ENCODE results near the gene KBTBD4. TPM values are rescaled to one million over a fixed set of nuclear protein-coding genes. Genes with fewer than 3 reads are reported as not detected.

KBTBD4 gene
- total RNA-seq, 2 donors from 2014 or later, result 3.6 to 6.7 TPM

- no peak for TF ChIP-seq CTCF (IDR thresholded peaks at IDR 0.05)
- TF ChIP-seq POLR2A (IDR thresholded peaks at IDR 0.05), result no peak
- Histone ChIP-seq H3K27me3 (peaks cover 0 to 10% of the 10 kb centered on the region in 2 donors), H3K4me1 (no peaks in the 10 kb centered on the region), H3K36me3 (replicated peaks in 1 of 2; ENCODE audit: insufficient read depth in 1 of 2, low read depth in 2 of 2) (peaks cover 12 to 24% of the 10 kb centered on the region in 2 donors), H3K27ac (no peak within 1 kb of the TSS), H3K9me3 (no peaks in the 10 kb centered on the region), H3K4me3 (no peak within 1 kb of the TSS)
- 58 to 66% methylated on average over 7 to 11 of the region's 12 CpGs for WGBS, 2 donors
- intact Hi-C loops (cut with DNase I), result no loop called here
- no peak for DNase-seq
- ATAC-seq, result no peak
These were observed 7.5 kb upstream of the KBTBD4 start, which contains the start of gene FAM180B for GRCh38 chr11:47586098-47586855. Gene FAM180B (plus strand): TSS chr11:47586678. CDS start chr11:47586769, 91 bp downstream.

GRCh38 chr11:47583844-47584243, 5.1 kb upstream of the KBTBD4 start:
- Histone ChIP-seq H3K36me3 (replicated peaks in 1 of 2; ENCODE audit: insufficient read depth in 1 of 2, low read depth in 2 of 2) (peaks cover 13 to 26% of the 10 kb centered on the region in 2 donors), H3K9me3 (no peaks in the 10 kb centered on the region), H3K27ac (no peak overlapping the region), H3K4me3 (no peak overlapping the region), H3K4me1 (peaks cover 11% of the 10 kb centered on the region), H3K27me3 (no peaks in the 10 kb centered on the region)
- intact Hi-C loops (cut with DNase I), result no loop called here
- 91 to 93% methylated on average over 5 of the region's 5 CpGs for WGBS, 2 donors
- TF ChIP-seq POLR2A (IDR thresholded peaks at IDR 0.05), result no peak
- no peak for TF ChIP-seq CTCF (IDR thresholded peaks at IDR 0.05)
- DNase-seq (no peak), ATAC-seq (no peak)

- peaks cover 20% of the 10 kb centered on the region for H3K4me1 ChIP-seq
- 71 to 73% methylated on average over 12 to 13 of the region's 13 CpGs for WGBS, 2 donors
- H3K27me3 ChIP-seq, result no peaks in the 10 kb centered on the region
- intact Hi-C loops (cut with DNase I), result no loop called here
- no peaks in the 10 kb centered on the region for H3K9me3 ChIP-seq
- H3K27ac ChIP-seq, result no peak overlapping the region
- ATAC-seq (no peak), DNase-seq (no peak)
- peak overlapping the region in 1 of 2 donors; percentile 86 for H3K4me3 ChIP-seq
- TF ChIP-seq POLR2A (IDR thresholded peaks at IDR 0.05), result no peak
- TF ChIP-seq CTCF (IDR thresholded peaks at IDR 0.05), result no peak
- peaks cover 13 to 18% of the 10 kb centered on the region in 2 donors for H3K36me3 ChIP-seq (replicated peaks in 1 of 2; ENCODE audit: insufficient read depth in 1 of 2, low read depth in 2 of 2)
These were observed 1.2 kb downstream of the KBTBD4 start for GRCh38 chr11:47577460-47578041.

GRCh38 chr11:47573321-47573720, 5.4 kb downstream of the KBTBD4 start:
- no peak for DNase-seq
- Histone ChIP-seq H3K27ac (no peak overlapping the region), H3K9me3 (no peaks in the 10 kb centered on the region), H3K36me3 (replicated peaks in 1 of 2; ENCODE audit: insufficient read depth in 1 of 2, low read depth in 2 of 2) (peaks cover 0 to 6% of the 10 kb centered on the region in 2 donors), H3K27me3 (no peaks in the 10 kb centered on the region), H3K4me3 (no peak overlapping the region), H3K4me1 (peaks cover 7% of the 10 kb centered on the region)
- no peak for ATAC-seq
- intact Hi-C loops (cut with DNase I), result no loop called here
- TF ChIP-seq POLR2A (IDR thresholded peaks at IDR 0.05) (no peak), CTCF (IDR thresholded peaks at IDR 0.05) (no peak)
- WGBS, 2 donors, result 86 to 88% methylated on average over 11 of the region's 11 CpGs
